ENCODE data around the gene TMEM247.

Gene TMEM247

DNA sequence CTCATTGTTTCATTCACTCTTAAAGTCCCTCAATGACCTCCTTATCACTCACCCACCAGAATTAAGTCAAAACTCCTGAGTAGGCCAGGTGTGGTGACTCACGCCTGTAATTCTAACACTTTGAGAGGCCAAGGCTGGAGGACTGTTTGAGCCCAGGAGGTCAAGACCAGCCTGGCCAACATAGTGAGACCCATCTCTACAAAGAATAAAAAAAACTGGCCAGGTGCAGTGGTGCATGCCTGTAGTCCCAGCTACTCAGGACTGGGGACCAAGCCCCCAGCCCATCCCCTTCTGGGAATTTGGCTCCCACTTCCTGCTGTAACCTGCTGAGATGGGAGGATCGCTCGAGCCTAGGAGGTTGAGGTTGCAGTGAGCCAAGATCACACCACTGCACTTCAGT lies 28.9 kb downstream of the TMEM247 start:
- H3K27ac ChIP-seq (ENCODE audit: insufficient read depth, low read length, poor library complexity, severe bottlenecking), result no peak overlapping the region
- H3K9me3 ChIP-seq (ENCODE audit: control insufficient read depth, low read length), result no peaks in the 10 kb centered on the region

GRCh38 chr2:46508759-46509158 lies 29.4 kb downstream of the TMEM247 start:
- H3K27ac ChIP-seq (ENCODE audit: insufficient read depth, low read length, poor library complexity, severe bottlenecking), result no peak overlapping the region
- no peaks in the 10 kb centered on the region for H3K36me3 ChIP-seq (ENCODE audit: control insufficient read depth, insufficient read depth, low read length)
- no peak for DNase-seq
- H3K4me1 ChIP-seq (ENCODE audit: control insufficient read depth, insufficient read depth, low read length, poor library complexity, severe bottlenecking), result no peaks in the 10 kb centered on the region
- H3K4me3 ChIP-seq (ENCODE audit: insufficient read depth, low read depth, low read length, poor library complexity, severe bottlenecking), result no peak overlapping the region
- H3K27me3 ChIP-seq (replicated peaks; ENCODE audit: control insufficient read depth, insufficient read depth, low read length, poor library complexity, severe bottlenecking), result no peaks in the 10 kb centered on the region
- H3K9me3 ChIP-seq (ENCODE audit: control insufficient read depth, low read length), result no peaks in the 10 kb centered on the region

More for the DNA sequence above, 28.9 kb downstream of the TMEM247 start:
- Histone ChIP-seq H3K4me3 (ENCODE audit: insufficient read depth, low read depth, low read length, poor library complexity, severe bottlenecking) (no peak overlapping the region), H3K4me1 (ENCODE audit: control insufficient read depth, insufficient read depth, low read length, poor library complexity, severe bottlenecking) (no peaks in the 10 kb centered on the region), H3K27me3 (replicated peaks; ENCODE audit: control insufficient read depth, insufficient read depth, low read length, poor library complexity, severe bottlenecking) (no peaks in the 10 kb centered on the region), H3K36me3 (ENCODE audit: control insufficient read depth, insufficient read depth, low read length) (no peaks in the 10 kb centered on the region)
- DNase-seq, result no peak

DNA sequence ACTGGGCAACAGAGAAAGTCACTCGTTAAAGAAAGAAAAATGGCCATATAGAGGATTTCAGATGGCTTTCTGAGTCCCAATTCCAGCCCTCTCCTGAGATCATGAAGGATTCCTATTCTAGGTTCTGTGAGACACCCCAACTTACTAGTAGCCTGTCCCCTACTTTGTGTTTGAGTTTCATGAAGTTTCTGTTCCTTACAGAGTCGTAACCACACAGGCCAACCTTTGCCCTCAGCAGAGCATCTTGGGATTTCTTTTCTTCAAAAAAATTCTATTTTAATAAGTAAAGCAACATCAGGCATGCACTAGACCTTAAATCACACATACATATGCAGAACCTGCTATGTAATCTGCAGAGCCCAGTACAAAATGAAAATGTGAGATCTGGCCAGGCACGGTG lies 30.4 kb downstream of the TMEM247 start:
- Histone ChIP-seq H3K36me3 (ENCODE audit: control insufficient read depth, insufficient read depth, low read length) (no peaks in the 10 kb centered on the region), H3K27me3 (replicated peaks; ENCODE audit: control insufficient read depth, insufficient read depth, low read length, poor library complexity, severe bottlenecking) (no peaks in the 10 kb centered on the region), H3K4me3 (ENCODE audit: insufficient read depth, low read depth, low read length, poor library complexity, severe bottlenecking) (no peak overlapping the region), H3K4me1 (ENCODE audit: control insufficient read depth, insufficient read depth, low read length, poor library complexity, severe bottlenecking) (no peaks in the 10 kb centered on the region), H3K9me3 (ENCODE audit: control insufficient read depth, low read length) (no peaks in the 10 kb centered on the region), H3K27ac (ENCODE audit: insufficient read depth, low read length, poor library complexity, severe bottlenecking) (no peak overlapping the region)
- no peak for DNase-seq

GRCh38 chr2:46510598-46511177 lies 31.3 kb downstream of the TMEM247 start:
- Histone ChIP-seq H3K27ac (ENCODE audit: insufficient read depth, low read length, poor library complexity, severe bottlenecking) (no peak overlapping the region), H3K27me3 (replicated peaks; ENCODE audit: control insufficient read depth, insufficient read depth, low read length, poor library complexity, severe bottlenecking) (no peaks in the 10 kb centered on the region), H3K36me3 (ENCODE audit: control insufficient read depth, insufficient read depth, low read length) (no peaks in the 10 kb centered on the region), H3K4me1 (ENCODE audit: control insufficient read depth, insufficient read depth, low read length, poor library complexity, severe bottlenecking) (no peaks in the 10 kb centered on the region), H3K9me3 (ENCODE audit: control insufficient read depth, low read length) (no peaks in the 10 kb centered on the region), H3K4me3 (ENCODE audit: insufficient read depth, low read depth, low read length, poor library complexity, severe bottlenecking) (no peak overlapping the region)
- no peak for DNase-seq

DNA sequence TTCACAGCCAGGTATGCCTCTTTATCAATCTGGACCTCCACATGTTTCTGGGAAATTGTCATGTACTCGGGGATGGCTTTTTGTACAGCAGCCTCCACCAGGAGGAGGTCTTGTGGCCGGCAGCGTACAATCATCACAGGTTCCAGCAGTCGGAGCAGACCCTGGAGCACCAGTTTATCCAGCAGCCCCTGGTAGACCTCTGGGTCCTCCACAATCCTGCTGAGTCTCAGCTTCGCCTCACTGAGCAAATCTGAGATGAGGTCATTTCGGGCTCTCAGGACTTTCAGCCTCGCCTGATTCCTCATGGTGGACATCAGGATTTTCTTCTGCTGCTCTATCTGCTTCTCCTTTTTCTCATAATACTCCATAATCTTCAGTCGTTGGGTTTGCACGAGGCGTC lies 32.8 kb downstream of the TMEM247 start:
- Histone ChIP-seq H3K36me3 (ENCODE audit: control insufficient read depth, insufficient read depth, low read length) (no peaks in the 10 kb centered on the region), H3K27me3 (replicated peaks; ENCODE audit: control insufficient read depth, insufficient read depth, low read length, poor library complexity, severe bottlenecking) (no peaks in the 10 kb centered on the region), H3K27ac (ENCODE audit: insufficient read depth, low read length, poor library complexity, severe bottlenecking) (no peak overlapping the region), H3K9me3 (ENCODE audit: control insufficient read depth, low read length) (peaks cover 9% of the 10 kb centered on the region), H3K4me3 (ENCODE audit: insufficient read depth, low read depth, low read length, poor library complexity, severe bottlenecking) (no peak overlapping the region), H3K4me1 (ENCODE audit: control insufficient read depth, insufficient read depth, low read length, poor library complexity, severe bottlenecking) (no peaks in the 10 kb centered on the region)
- no peak for DNase-seq

DNA sequence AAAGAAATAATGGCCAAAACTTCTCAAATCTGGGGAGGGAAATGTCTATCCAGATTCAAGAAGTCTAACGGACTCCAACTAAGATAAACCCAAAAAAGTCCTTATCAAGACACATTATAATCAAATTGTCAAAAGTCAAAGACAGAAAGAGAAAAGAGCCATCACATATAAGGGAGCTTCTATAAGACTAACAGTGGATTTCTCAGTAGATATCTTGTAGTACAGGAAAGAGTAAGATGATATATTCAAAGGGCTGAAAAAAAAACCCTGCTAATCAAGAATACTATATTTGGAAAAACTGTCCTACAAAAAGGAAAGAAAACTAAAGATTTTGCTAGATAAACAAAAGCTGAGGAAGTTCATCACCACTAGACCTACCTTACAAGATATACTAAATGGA lies 35.4 kb downstream of the TMEM247 start:
- H3K27ac ChIP-seq (ENCODE audit: insufficient read depth, low read length, poor library complexity, severe bottlenecking), result no peak overlapping the region

GRCh38 chr2:46517485-46517884 lies 38.1 kb downstream of the TMEM247 start:
- DNase-seq, result no peak
- no peak overlapping the region for H3K27ac ChIP-seq (ENCODE audit: insufficient read depth, low read length, poor library complexity, severe bottlenecking)
- H3K4me3 ChIP-seq (ENCODE audit: insufficient read depth, low read depth, low read length, poor library complexity, severe bottlenecking), result no peak overlapping the region
- no peaks in the 10 kb centered on the region for H3K27me3 ChIP-seq (replicated peaks; ENCODE audit: control insufficient read depth, insufficient read depth, low read length, poor library complexity, severe bottlenecking)
- H3K36me3 ChIP-seq (ENCODE audit: control insufficient read depth, insufficient read depth, low read length), result no peaks in the 10 kb centered on the region
- H3K9me3 ChIP-seq (ENCODE audit: control insufficient read depth, low read length), result peaks cover 9% of the 10 kb centered on the region
- no peaks in the 10 kb centered on the region for H3K4me1 ChIP-seq (ENCODE audit: control insufficient read depth, insufficient read depth, low read length, poor library complexity, severe bottlenecking)

More for the DNA sequence above, 35.4 kb downstream of the TMEM247 start:
- Histone ChIP-seq H3K36me3 (ENCODE audit: control insufficient read depth, insufficient read depth, low read length) (no peaks in the 10 kb centered on the region), H3K4me3 (ENCODE audit: insufficient read depth, low read depth, low read length, poor library complexity, severe bottlenecking) (no peak overlapping the region), H3K27me3 (replicated peaks; ENCODE audit: control insufficient read depth, insufficient read depth, low read length, poor library complexity, severe bottlenecking) (no peaks in the 10 kb centered on the region), H3K9me3 (ENCODE audit: control insufficient read depth, low read length) (peaks cover 9% of the 10 kb centered on the region), H3K4me1 (ENCODE audit: control insufficient read depth, insufficient read depth, low read length, poor library complexity, severe bottlenecking) (no peaks in the 10 kb centered on the region)
- no peak for DNase-seq

- DNase-seq, result no peak
- Histone ChIP-seq H3K4me3 (ENCODE audit: insufficient read depth, low read depth, low read length, poor library complexity, severe bottlenecking) (no peak overlapping the region), H3K27ac (ENCODE audit: insufficient read depth, low read length, poor library complexity, severe bottlenecking) (no peak overlapping the region), H3K36me3 (ENCODE audit: control insufficient read depth, insufficient read depth, low read length) (no peaks in the 10 kb centered on the region), H3K9me3 (ENCODE audit: control insufficient read depth, low read length) (peaks cover 9% of the 10 kb centered on the region), H3K4me1 (ENCODE audit: control insufficient read depth, insufficient read depth, low read length, poor library complexity, severe bottlenecking) (no peaks in the 10 kb centered on the region), H3K27me3 (replicated peaks; ENCODE audit: control insufficient read depth, insufficient read depth, low read length, poor library complexity, severe bottlenecking) (no peaks in the 10 kb centered on the region)
Measured at GRCh38 chr2:46518861-46519260, 39.5 kb downstream of the TMEM247 start.

- Histone ChIP-seq H3K27me3 (replicated peaks; ENCODE audit: control insufficient read depth, insufficient read depth, low read length, poor library complexity, severe bottlenecking) (no peaks in the 10 kb centered on the region), H3K9me3 (ENCODE audit: control insufficient read depth, low read length) (peaks cover 9% of the 10 kb centered on the region), H3K4me1 (ENCODE audit: control insufficient read depth, insufficient read depth, low read length, poor library complexity, severe bottlenecking) (no peaks in the 10 kb centered on the region), H3K36me3 (ENCODE audit: control insufficient read depth, insufficient read depth, low read length) (no peaks in the 10 kb centered on the region), H3K27ac (ENCODE audit: insufficient read depth, low read length, poor library complexity, severe bottlenecking) (no peak overlapping the region), H3K4me3 (ENCODE audit: insufficient read depth, low read depth, low read length, poor library complexity, severe bottlenecking) (no peak overlapping the region)
- DNase-seq, result no peak
Measured at GRCh38 chr2:46519265-46519664, 39.9 kb downstream of the TMEM247 start.

DNA sequence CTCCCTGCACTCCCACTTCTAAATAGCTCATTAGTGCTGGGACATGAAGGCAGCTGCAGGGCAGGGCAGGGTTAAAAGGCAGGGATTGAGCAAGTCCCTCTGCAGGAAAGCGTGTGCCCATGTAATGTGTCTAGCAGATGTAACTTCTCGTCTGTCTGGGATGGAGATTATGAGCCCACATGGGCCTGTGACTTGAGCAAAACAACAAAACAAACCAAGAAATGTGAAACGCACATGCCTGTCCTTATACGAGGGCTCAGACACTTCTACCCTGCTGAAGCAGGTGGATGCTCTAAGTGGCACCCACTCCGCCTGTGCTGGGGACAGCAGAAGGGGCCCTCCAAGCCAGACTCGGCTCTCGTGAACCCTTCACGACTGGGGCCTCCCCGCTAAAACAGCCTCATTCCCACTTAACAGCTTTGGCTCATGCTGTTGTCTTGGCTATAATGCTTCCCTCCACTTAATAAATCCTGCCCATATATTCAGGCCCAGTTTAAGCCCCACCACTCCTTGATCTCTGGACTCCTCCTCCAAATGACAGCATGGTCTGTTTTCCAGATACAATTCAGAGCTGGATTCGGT lies 40.9 kb downstream of the TMEM247 start:
- DNase-seq, result no peak
- Histone ChIP-seq H3K9me3 (ENCODE audit: control insufficient read depth, low read length) (peaks cover 9% of the 10 kb centered on the region), H3K4me3 (ENCODE audit: insufficient read depth, low read depth, low read length, poor library complexity, severe bottlenecking) (no peak overlapping the region), H3K36me3 (ENCODE audit: control insufficient read depth, insufficient read depth, low read length) (no peaks in the 10 kb centered on the region), H3K4me1 (ENCODE audit: control insufficient read depth, insufficient read depth, low read length, poor library complexity, severe bottlenecking) (no peaks in the 10 kb centered on the region), H3K27ac (ENCODE audit: insufficient read depth, low read length, poor library complexity, severe bottlenecking) (no peak overlapping the region), H3K27me3 (replicated peaks; ENCODE audit: control insufficient read depth, insufficient read depth, low read length, poor library complexity, severe bottlenecking) (no peaks in the 10 kb centered on the region)

Measured in effector memory CD4-positive, alpha-beta T cell (primary cell).